K562 (cell line): ENCODE results near the gene DCLK2. TPM values are rescaled to one million over a fixed set of nuclear protein-coding genes. Genes with fewer than 3 reads are reported as not detected.

Experiments
- ATAC-seq: fragments of 200-7000 bp; cut with Tn5 transposase; 3 replicates; pipeline ENCODE4 v1.9.1; 2020; ENCODE audit warnings: moderate library complexity
- BruUV-seq: library from RNA; stranded (reverse); fragments of 400-500 nt; replicated peaks from 2 replicates; lab custom pipeline; 2021; lab: Mats Ljungman, UMichigan
- CTCF ChIA-PET: fragments of 300-600 bp; formaldehyde crosslinking; extraction: SDS; loops from one replicate; lab custom pipeline; 2021; ENCODE audit warnings: low intra/inter-chr PET ratio; lab: Yijun Ruan, JAX
- POLR2A ChIA-PET: fragments of 300-600, 350-650 bp; sonication (Branson Sonifier 250); formaldehyde crosslinking; extraction: SDS; loops from one replicate; lab custom pipeline; 2021; ENCODE audit warnings: antibody characterized with exemption, inconsistent platforms; lab: Yijun Ruan, JAX
- DNase-seq, 4 experiments: peaks; one replicate each; pipeline versions ENCODE4 v3.0.0 to v3.0.0-alpha.2; 2011 to 2018; ENCODE audit warnings: low spot score in 3 of 4, mixed read lengths in 3 of 4; ENCODE audit errors: extremely low read depth in 1 of 4
- FAIRE-seq: peaks from 2 replicates; lab custom pipeline; 2011; peaks lifted over from hg19 to GRCh38; lab: Jason Lieb, UNC
- H2AFZ ChIP-seq: 2 replicates; pipeline ENCODE4 v1.6.0; 2011; ENCODE audit warnings: low read depth, low read length, control low read depth, inconsistent platforms
- H3K27ac ChIP-seq: fragments of 200-600 bp; 3 replicates; pipeline ENCODE4 v1.8.0; 2011; ENCODE audit warnings: low read depth, mild to moderate bottlenecking, control low read depth, inconsistent platforms, low read length, moderate library complexity, mixed read lengths; ENCODE audit errors: extremely low read depth
- H3K27me3 ChIP-seq, 2 experiments: fragments of 300-600 bp in 1 of 2; 2 replicates in 1 of 2; 3 replicates in 1 of 2; pipeline versions ENCODE4 v1.6.0 to v1.8.0; 2011; ENCODE audit warnings: inconsistent platforms in 2 of 2, low read length in 2 of 2, mild to moderate bottlenecking in 1 of 2, mixed read lengths in 1 of 2, moderate library complexity in 1 of 2; ENCODE audit not compliant: control insufficient read depth in 2 of 2, insufficient read depth in 2 of 2
- H3K36me3 ChIP-seq: fragments of 300-600 bp; 3 replicates; pipeline ENCODE4 v1.8.0; 2011; ENCODE audit warnings: mild to moderate bottlenecking, low read length, inconsistent platforms; ENCODE audit not compliant: control insufficient read depth, insufficient read depth
- H3K4me1 ChIP-seq, 2 experiments: fragments of 200-600 bp in 1 of 2; replicated peaks in 1 of 2; 2 replicates in 1 of 2; 3 replicates in 1 of 2; pipeline versions ENCODE4 v1.5.1 to v1.8.0; 2011; ENCODE audit warnings: inconsistent platforms in 2 of 2, low read length in 2 of 2, mild to moderate bottlenecking in 1 of 2, mixed read lengths in 1 of 2, moderate library complexity in 1 of 2; ENCODE audit not compliant: control insufficient read depth in 2 of 2, insufficient read depth in 2 of 2
- H3K4me2 ChIP-seq: 2 replicates; pipeline ENCODE4 v1.6.1; 2011; ENCODE audit warnings: low read length, control low read depth, inconsistent platforms, mixed read lengths; ENCODE audit not compliant: insufficient read depth
- H3K4me3 ChIP-seq: fragments of 200-600 bp; sonication (generic), shearing (Covaris generic); 2 replicates; pipeline ENCODE4 v1.5.1; 2016; ENCODE audit warnings: control low read depth, inconsistent platforms
- H3K79me2 ChIP-seq: fragments of 200-600 bp; 3 replicates; pipeline ENCODE4 v1.8.0; 2011; ENCODE audit warnings: low read length, inconsistent platforms; ENCODE audit not compliant: control insufficient read depth, insufficient read depth
- H3K9ac ChIP-seq, 2 experiments: 2 replicates each; pipeline versions ENCODE4 v1.6.0 to v1.6.1; 2011; ENCODE audit warnings: low read depth in 2 of 2, low read length in 2 of 2, control low read depth in 1 of 2, inconsistent platforms in 1 of 2, mild to moderate bottlenecking in 1 of 2, mixed read lengths in 1 of 2; ENCODE audit not compliant: insufficient read depth in 1 of 2
- H3K9me1 ChIP-seq: one replicate; pipeline ENCODE4 v1.6.0; 2011; ENCODE audit warnings: inconsistent platforms, mild to moderate bottlenecking, low read length, moderate library complexity; ENCODE audit not compliant: control insufficient read depth, insufficient read depth
- H3K9me3 ChIP-seq: replicated peaks from 2 replicates; pipeline ENCODE4 v1.5.1; 2011; ENCODE audit warnings: low read depth, low read length, inconsistent platforms; ENCODE audit not compliant: control insufficient read depth, insufficient read depth
- H4K20me1 ChIP-seq: replicated peaks from 2 replicates; pipeline ENCODE4 v1.6.1; 2011; ENCODE audit warnings: low read length, inconsistent platforms, mixed read lengths; ENCODE audit not compliant: control insufficient read depth, insufficient read depth
- CBFA2T3 ChIP-seq: fragments of 450-650 bp; IDR thresholded peaks from 2 replicates; pipeline ENCODE4 v1.6.1; 2017
- ELF1 ChIP-seq: fragments of 200-800 bp; sonication (Bioruptor generic); IDR thresholded peaks from 2 replicates; pipeline ENCODE4 v1.6.1; 2016; ENCODE audit warnings: missing genetic modification characterization, missing compliant biosample characterization
- ERF ChIP-seq: fragments of 450-650 bp; formaldehyde crosslinking; IDR thresholded peaks from 2 replicates; pipeline ENCODE4 v1.4.0; 2020; ENCODE audit warnings: mild to moderate bottlenecking, mixed read lengths
- PATZ1 ChIP-seq: fragments of 250-450 bp; sonication (Bioruptor Pico); IDR thresholded peaks from 2 replicates; pipeline ENCODE4 v1.5.0; 2020; ENCODE audit warnings: mild to moderate bottlenecking, borderline replicate concordance
- WGBS: fragments of 100-300 bp; shearing (Covaris generic); methylation state at CpG from one replicate; pipeline ENCODE4 v1.1.6; 2016; ENCODE audit warnings: low coverage, mixed read lengths; ENCODE audit not compliant: insufficient coverage; ENCODE audit errors: missing lambda C conversion rate; 5-methylcytosine and 5-hydroxymethylcytosine counted together
- in situ Hi-C: fragments of 300-500 bp; cut with MboI; formaldehyde crosslinking; loops from 4 replicates; pipeline ENCODE4 v1.15.0; 2018; ENCODE audit warnings: inconsistent platforms, mixed read lengths
- intact Hi-C: fragments of 100-400 bp; cut with micrococcal nuclease; formaldehyde crosslinking; loops from 2 replicates; pipeline ENCODE4 v1.14.2; 2022
- polyA plus RNA-seq, 8 experiments: library from polyadenylated mRNA; depleted of rRNA in 4 of 8; stranded (reverse) in 5 of 8; unstranded in 3 of 8; fragments of >200 nt; fragmentation: Nextera tagmentation in 2 of 8; fragmentation: Illumina TruSeq in 1 of 8; extraction: Ambion mirVana in 2 of 8; extraction: Trizol in 1 of 8; gene quantifications; 2 replicates each; pipeline versions ENCODE4 v1.2.1 to v1.2.3, GENCODE V29; 2011 to 2014; ENCODE audit warnings: inconsistent platforms in 1 of 8, missing spikeins in 1 of 8
- total RNA-seq, 7 experiments: library from RNA; depleted of rRNA in 6 of 7; stranded (reverse); fragments of >200 nt in 6 of 7; fragmentation: Illumina TruSeq in 2 of 7; extraction: Trizol in 2 of 7; gene quantifications; 2 replicates each; pipeline versions ENCODE4 v1.2.1 to v1.2.3, GENCODE V29; 2011 to 2021; ENCODE audit warnings: low replicate concordance in 1 of 7
- TF ChIP-seq, protein P1 (sequence below): fragments of 450-650 bp; formaldehyde crosslinking; IDR thresholded peaks from 2 replicates; pipeline ENCODE4 v1.4.0; 2020; ENCODE audit warnings: mild to moderate bottlenecking, moderate library complexity

The DCLK2 gene
- total and polyA plus RNA-seq, 9 of the 15 experiments (the other 6 are each of a cell fraction or from before 2014, with no cell fraction given), result not detected

DNA sequence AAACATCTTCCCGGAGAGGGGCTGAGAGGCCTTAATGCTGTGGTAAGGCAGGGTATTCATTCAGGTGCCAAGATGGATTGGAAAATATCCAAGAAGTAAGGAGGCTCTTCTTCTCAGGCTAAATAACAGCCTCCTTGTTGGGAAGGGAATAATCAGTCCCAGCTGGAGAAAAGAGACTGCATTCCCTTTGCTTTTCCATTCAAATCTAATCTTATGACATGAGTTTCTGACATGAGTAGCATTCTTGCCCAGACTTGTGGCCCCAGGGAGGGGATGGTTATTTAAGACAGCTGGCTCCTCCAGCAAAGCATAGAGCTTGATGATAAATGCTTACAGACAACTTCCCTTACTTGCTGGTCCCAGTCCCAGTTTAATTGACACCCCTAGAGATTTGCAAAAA, 98.3 kb downstream of the DCLK2 start:
- CTCF ChIA-PET, result no interaction called here
- DNase-seq (no peak), FAIRE-seq (no peak), ATAC-seq (no peak)
- no peak for TF ChIP-seq ELF1 (tag)
- TF ChIP-seq CBFA2T3, result no peak
- TF ChIP-seq, protein P1, sequence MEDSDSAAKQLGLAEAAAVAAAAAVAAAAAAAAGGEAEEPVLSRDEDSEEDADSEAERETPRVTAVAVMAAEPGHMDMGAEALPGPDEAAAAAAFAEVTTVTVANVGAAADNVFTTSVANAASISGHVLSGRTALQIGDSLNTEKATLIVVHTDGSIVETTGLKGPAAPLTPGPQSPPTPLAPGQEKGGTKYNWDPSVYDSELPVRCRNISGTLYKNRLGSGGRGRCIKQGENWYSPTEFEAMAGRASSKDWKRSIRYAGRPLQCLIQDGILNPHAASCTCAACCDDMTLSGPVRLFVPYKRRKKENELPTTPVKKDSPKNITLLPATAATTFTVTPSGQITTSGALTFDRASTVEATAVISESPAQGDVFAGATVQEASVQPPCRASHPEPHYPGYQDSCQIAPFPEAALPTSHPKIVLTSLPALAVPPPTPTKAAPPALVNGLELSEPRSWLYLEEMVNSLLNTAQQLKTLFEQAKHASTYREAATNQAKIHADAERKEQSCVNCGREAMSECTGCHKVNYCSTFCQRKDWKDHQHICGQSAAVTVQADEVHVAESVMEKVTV (CRISPR knock-in tag), result no peak
- no peak for TF ChIP-seq PATZ1 (CRISPR knock-in tag)
- no peak for TF ChIP-seq ERF
- H3K9me1 ChIP-seq, result no peaks in the 10 kb centered on the region
- in situ Hi-C loops, result no loop called here
- no peaks in the 10 kb centered on the region for H3K36me3 ChIP-seq
- H3K4me2 ChIP-seq, result no peak overlapping the region
- no peak overlapping the region for H3K4me3 ChIP-seq
- no TSS peak for BruUV-seq
- H3K79me2 ChIP-seq, result no peaks in the 10 kb centered on the region
- no peaks in the 10 kb centered on the region for H4K20me1 ChIP-seq
- intact Hi-C loops, result no loop called here
- H3K4me1 ChIP-seq, result no peaks in the 10 kb centered on the region
- H3K27me3 ChIP-seq, result peaks cover 8 to 13% of the 10 kb centered on the region in 2 experiments
- no peak overlapping the region for H3K27ac ChIP-seq
- H2AFZ ChIP-seq, result no peak overlapping the region
- no peak overlapping the region for H3K9ac ChIP-seq
- WGBS, result 0% methylated on average over 1 of the region's 1 CpG
- no peaks in the 10 kb centered on the region for H3K9me3 ChIP-seq
- POLR2A ChIA-PET, result no interaction called here
